GM12878 (cell line): ENCODE measurements around the gene ZNF582. TPM values are rescaled to one million over a fixed set of nuclear protein-coding genes. Genes with fewer than 3 reads are reported as not detected.

Source experiments
- ATAC-seq: fragments of 200-7000 bp; cut with Tn5 transposase; 3 replicates; pipeline ENCODE4 v1.9.1; 2020; ENCODE audit warnings: mild to moderate bottlenecking, moderate library complexity
- BruUV-seq: library from RNA; stranded (reverse); fragments of 400-500 nt; replicated peaks from 2 replicates; lab custom pipeline; 2021; lab: Mats Ljungman, UMichigan
- CTCF ChIA-PET: fragments of 300-600 bp; sonication (Branson Sonifier 250); formaldehyde crosslinking; extraction: SDS; loops from one replicate; lab custom pipeline; 2021; ENCODE audit warnings: inconsistent platforms; lab: Yijun Ruan, JAX
- POLR2A ChIA-PET: fragments of 350-600 bp; formaldehyde crosslinking; extraction: SDS; loops from one replicate; lab custom pipeline; 2021; ENCODE audit warnings: inconsistent platforms; lab: Charles Lee
- RAD21 ChIA-PET: fragments of 300-600 bp; sonication (Branson Sonifier 250); formaldehyde crosslinking; loops from one replicate; lab custom pipeline; 2023; ENCODE audit warnings: antibody characterized with exemption; ENCODE audit not compliant: unreplicated experiment; lab: Charles Lee
- SMC1A ChIA-PET: fragments of 300-600 bp; sonication (Branson Sonifier 250); formaldehyde crosslinking; loops from one replicate; lab custom pipeline; 2023; ENCODE audit not compliant: unreplicated experiment, uncharacterized antibody; lab: Charles Lee
- DNase-seq: peaks from one replicate; pipeline ENCODE4 v3.0.0-alpha.2; 2011; ENCODE audit warnings: low read depth, low spot score
- FAIRE-seq: peaks from 3 replicates; lab custom pipeline; 2011; peaks lifted over from hg19 to GRCh38; lab: Jason Lieb, UNC
- H2AFZ ChIP-seq: 2 replicates; pipeline ENCODE4 v1.6.0; 2011; ENCODE audit warnings: low read depth, low read length, control low read depth; ENCODE audit not compliant: control insufficient read depth
- H3K27ac ChIP-seq: 2 replicates; pipeline ENCODE4 v1.5.1; 2011; ENCODE audit warnings: control low read depth; ENCODE audit not compliant: control insufficient read depth, insufficient read depth
- H3K27me3 ChIP-seq, 2 experiments: replicated peaks in 1 of 2; 2 replicates each; pipeline versions ENCODE4 v1.6.0 to v1.6.1; 2011; ENCODE audit warnings: low read length in 1 of 2; ENCODE audit not compliant: control insufficient read depth in 2 of 2, insufficient read depth in 2 of 2
- H3K36me3 ChIP-seq, 2 experiments: 2 replicates each; pipeline ENCODE4 v1.5.1; 2011; ENCODE audit warnings: low read length in 1 of 2; ENCODE audit not compliant: control insufficient read depth in 2 of 2, insufficient read depth in 2 of 2
- H3K4me1 ChIP-seq: 2 replicates; pipeline ENCODE4 v1.6.1; 2011; ENCODE audit warnings: mild to moderate bottlenecking, low read length, moderate library complexity, mixed read lengths; ENCODE audit not compliant: control insufficient read depth, insufficient read depth
- H3K4me2 ChIP-seq: 2 replicates; pipeline ENCODE4 v1.6.0; 2011; ENCODE audit warnings: control low read depth; ENCODE audit not compliant: control insufficient read depth, insufficient read depth
- H3K4me3 ChIP-seq: fragments of 200-600 bp; sonication (generic); 2 replicates; pipeline ENCODE4 v1.5.1; 2016
- H3K79me2 ChIP-seq: 2 replicates; pipeline ENCODE4 v1.6.0; 2011; ENCODE audit warnings: low read length; ENCODE audit not compliant: control insufficient read depth, insufficient read depth
- H3K9ac ChIP-seq: 2 replicates; pipeline ENCODE4 v1.8.0; 2011; ENCODE audit warnings: low read length, control low read depth, mixed read lengths; ENCODE audit not compliant: control insufficient read depth, insufficient read depth
- H3K9me3 ChIP-seq: replicated peaks from 3 replicates; pipeline ENCODE4 v1.5.1; 2011; ENCODE audit warnings: mild to moderate bottlenecking, low read length; ENCODE audit not compliant: control insufficient read depth, insufficient read depth
- H4K20me1 ChIP-seq: 2 replicates; pipeline ENCODE4 v1.6.0; 2011; ENCODE audit not compliant: control insufficient read depth, insufficient read depth
- CTCF ChIP-seq, 3 experiments: IDR thresholded peaks in 2 of 3; conservative IDR thresholded peaks in 1 of 3; 2 replicates each; pipeline ENCODE4 v1.5.1; 2011; ENCODE audit warnings: low read depth in 3 of 3, low read length in 3 of 3, mild to moderate bottlenecking in 3 of 3, control low read depth in 2 of 3, moderate library complexity in 2 of 3, inconsistent platforms in 1 of 3, mixed read lengths in 1 of 3; ENCODE audit not compliant: control insufficient read depth in 2 of 3, insufficient read depth in 1 of 3; ENCODE audit errors: extremely low read depth in 1 of 3
- FOXM1 ChIP-seq: IDR thresholded peaks from 2 replicates; pipeline ENCODE4 v1.6.1; 2012; ENCODE audit warnings: low read depth, mild to moderate bottlenecking, inconsistent platforms, low read length, moderate library complexity
- IKZF2 ChIP-seq, 2 experiments: fragments of 450-650 bp; IDR thresholded peaks; 2 replicates each; pipeline ENCODE4 v1.6.1; 2017; ENCODE audit warnings: mild to moderate bottlenecking in 2 of 2, moderate library complexity in 2 of 2
- NRF1 ChIP-seq: conservative IDR thresholded peaks from 2 replicates; pipeline ENCODE4 v1.6.1; 2011; ENCODE audit warnings: mild to moderate bottlenecking, low read depth, low read length, improper control_type of control experiment
- PKNOX1 ChIP-seq: fragments of 450-650 bp; IDR thresholded peaks from 2 replicates; pipeline ENCODE4 v1.6.1; 2016; ENCODE audit warnings: mild to moderate bottlenecking
- SREBF1 ChIP-seq: IDR thresholded peaks from 2 replicates; pipeline ENCODE4 v1.6.1; 2012; ENCODE audit warnings: mild to moderate bottlenecking, low read length
- SUPT20H ChIP-seq: IDR thresholded peaks from 2 replicates; pipeline ENCODE4 v1.6.1; 2011; ENCODE audit warnings: low read depth, mild to moderate bottlenecking, low read length, moderate library complexity, borderline replicate concordance; ENCODE audit not compliant: control insufficient read depth
- USF2 ChIP-seq: IDR thresholded peaks from 2 replicates; pipeline ENCODE4 v1.6.1; 2011; ENCODE audit warnings: low read depth, low read length, improper control_type of control experiment, borderline replicate concordance
- WRNIP1 ChIP-seq: IDR thresholded peaks from 2 replicates; pipeline ENCODE4 v1.6.1; 2011; ENCODE audit warnings: low read depth, low read length, improper control_type of control experiment, borderline replicate concordance
- ZBTB4 ChIP-seq: fragments of 450-650 bp; formaldehyde crosslinking; IDR thresholded peaks from 2 replicates; pipeline ENCODE4 v1.4.0; 2022; ENCODE audit warnings: mild to moderate bottlenecking, moderate library complexity
- ZZZ3 ChIP-seq: IDR thresholded peaks from 2 replicates; pipeline ENCODE4 v1.6.1; 2011; ENCODE audit warnings: low read depth; ENCODE audit not compliant: control insufficient read depth, insufficient read length
- in situ Hi-C: fragments of 300-500 bp; cut with MboI; formaldehyde crosslinking; loops from 9 replicates; pipeline ENCODE4 v1.14.3; 2018; ENCODE audit warnings: mixed read lengths
- intact Hi-C: fragments of 100-400 bp; cut with micrococcal nuclease; formaldehyde crosslinking; loops from one replicate; pipeline ENCODE4 v1.14.2; 2022; ENCODE audit not compliant: unreplicated experiment
- polyA plus RNA-seq, 11 experiments: library from polyadenylated mRNA; depleted of rRNA in 4 of 11; unstranded in 6 of 11; stranded (reverse) in 5 of 11; fragments of >200 nt; fragmentation: Nextera tagmentation in 4 of 11; fragmentation: Illumina TruSeq in 1 of 11; extraction: Ambion mirVana in 4 of 11; extraction: Trizol in 1 of 11; gene quantifications; 1 replicate in 1 of 11; 2 replicates in 10 of 11; pipeline versions ENCODE4 v1.2.1 to v1.2.3, GENCODE V29; 2011 to 2016; ENCODE audit warnings: inconsistent platforms in 2 of 11, missing spikeins in 2 of 11, low read depth in 1 of 11
- total RNA-seq, 4 experiments: library from RNA; depleted of rRNA in 3 of 4; stranded (reverse); fragments of >200 nt in 3 of 4; fragmentation: Illumina TruSeq in 1 of 4; extraction: Trizol in 1 of 4; gene quantifications; 2 replicates each; pipeline versions ENCODE4 v1.2.1 to v1.2.3, GENCODE V29; 2013 to 2021

Gene ZNF582
- total and polyA plus RNA-seq, 10 of the 15 experiments (the other 5 are each of a cell fraction or from before 2014, with no cell fraction given), result 0.37 to 1.4 (median 0.85) TPM; not detected in 1

- ATAC-seq (peak; percentile 86), DNase-seq (no peak), FAIRE-seq (no peak)
- ChIA-PET POLR2A (no interaction called here), SMC1A (interaction anchor here (0.7 to 4.3 kb wide), 23 partner anchors 8 to 701 kb away, joined by 3 to 82 read pairs (median 4); partner anchors contain the start of gene EDDM13), RAD21 (interaction anchor here (0.6 to 4.4 kb wide), 17 partner anchors 15 to 726 kb away, joined by 3 to 106 read pairs (median 10); partner anchors contain the start of gene ZSCAN5A), CTCF (interaction anchor here (0.7 to 5.6 kb wide), 38 partner anchors 9 to 701 kb away, joined by 3 to 185 read pairs (median 5); partner anchors contain the start of gene ZSCAN5A)
- no peaks in the 10 kb centered on the region for H3K4me1 ChIP-seq
- intact Hi-C loops, result loop anchor here (1.0 to 5.0 kb wide), 5 partner anchors 80 to 701 kb away; partner anchors contain the start of gene EPN1
- no peaks in the 10 kb centered on the region for H3K27me3 ChIP-seq
- in situ Hi-C loops, result loop anchor here (5.0 kb wide), 1 partner anchor 81 kb away; no protein-coding TSS in a partner anchor
- H3K9ac ChIP-seq, result no peak overlapping the region
- no peaks in the 10 kb centered on the region for H3K9me3 ChIP-seq
- H3K4me2 ChIP-seq, result no peak overlapping the region
- no peak overlapping the region for H3K27ac ChIP-seq
- no TSS peak for BruUV-seq
- no peak overlapping the region for H2AFZ ChIP-seq
- H4K20me1 ChIP-seq, result no peaks in the 10 kb centered on the region
- H3K79me2 ChIP-seq, result no peaks in the 10 kb centered on the region
- no peaks in the 10 kb centered on the region for H3K36me3 ChIP-seq
- H3K4me3 ChIP-seq, result no peak overlapping the region
- TF ChIP-seq SUPT20H (no peak), SREBF1 (no peak), NRF1 (no peak), WRNIP1 (no peak), IKZF2 (IDR thresholded peaks at IDR 0.05) (no peak), ZZZ3 (no peak), FOXM1 (0 out of 2 replicates have a peak, but pooled peaks have one; percentile 21), CTCF (IDR thresholded peaks at IDR 0.05 in 2 of 3, conservative IDR thresholded peaks at IDR 0.05 in 1 of 3; ENCODE audit: control insufficient read depth in 2 of 3, extremely low read depth in 1 of 3, insufficient read depth in 1 of 3, low read depth in 3 of 3, low read length in 3 of 3) (peak; percentile 65 to 81 (median 69); a peak in 5 of 6 replicates), PKNOX1 (no peak), ZBTB4 (no peak), USF2 (no peak)
Observed at GRCh38 chr19:56333506-56333905, 59.8 kb downstream of the ZNF582 start.
